ENCODE results near the gene CDK5RAP3.

GRCh38 chr17:47989159-47989558 is 18.2 kb downstream of the CDK5RAP3 start:
- no peak for TF ChIP-seq POLR2AphosphoS5 (IDR thresholded peaks at IDR 0.05; ENCODE audit: low read depth)
- TF ChIP-seq CREB1 (CRISPR knock-in tag; IDR thresholded peaks at IDR 0.05; ENCODE audit: low read depth), result no peak
- no peak for TF ChIP-seq CTCF (conservative IDR thresholded peaks at IDR 0.05; ENCODE audit: low read depth in 2 of 2)
- TF ChIP-seq EZH2phosphoT487 (IDR thresholded peaks at IDR 0.05; ENCODE audit: unreplicated experiment), result no peak
- no peak for TF ChIP-seq EZH2 (IDR thresholded peaks at IDR 0.05; ENCODE audit: low read depth, unreplicated experiment)
- TF ChIP-seq JUNB (IDR thresholded peaks at IDR 0.05; ENCODE audit: unreplicated experiment), result no peak
- TF ChIP-seq, protein P1, sequence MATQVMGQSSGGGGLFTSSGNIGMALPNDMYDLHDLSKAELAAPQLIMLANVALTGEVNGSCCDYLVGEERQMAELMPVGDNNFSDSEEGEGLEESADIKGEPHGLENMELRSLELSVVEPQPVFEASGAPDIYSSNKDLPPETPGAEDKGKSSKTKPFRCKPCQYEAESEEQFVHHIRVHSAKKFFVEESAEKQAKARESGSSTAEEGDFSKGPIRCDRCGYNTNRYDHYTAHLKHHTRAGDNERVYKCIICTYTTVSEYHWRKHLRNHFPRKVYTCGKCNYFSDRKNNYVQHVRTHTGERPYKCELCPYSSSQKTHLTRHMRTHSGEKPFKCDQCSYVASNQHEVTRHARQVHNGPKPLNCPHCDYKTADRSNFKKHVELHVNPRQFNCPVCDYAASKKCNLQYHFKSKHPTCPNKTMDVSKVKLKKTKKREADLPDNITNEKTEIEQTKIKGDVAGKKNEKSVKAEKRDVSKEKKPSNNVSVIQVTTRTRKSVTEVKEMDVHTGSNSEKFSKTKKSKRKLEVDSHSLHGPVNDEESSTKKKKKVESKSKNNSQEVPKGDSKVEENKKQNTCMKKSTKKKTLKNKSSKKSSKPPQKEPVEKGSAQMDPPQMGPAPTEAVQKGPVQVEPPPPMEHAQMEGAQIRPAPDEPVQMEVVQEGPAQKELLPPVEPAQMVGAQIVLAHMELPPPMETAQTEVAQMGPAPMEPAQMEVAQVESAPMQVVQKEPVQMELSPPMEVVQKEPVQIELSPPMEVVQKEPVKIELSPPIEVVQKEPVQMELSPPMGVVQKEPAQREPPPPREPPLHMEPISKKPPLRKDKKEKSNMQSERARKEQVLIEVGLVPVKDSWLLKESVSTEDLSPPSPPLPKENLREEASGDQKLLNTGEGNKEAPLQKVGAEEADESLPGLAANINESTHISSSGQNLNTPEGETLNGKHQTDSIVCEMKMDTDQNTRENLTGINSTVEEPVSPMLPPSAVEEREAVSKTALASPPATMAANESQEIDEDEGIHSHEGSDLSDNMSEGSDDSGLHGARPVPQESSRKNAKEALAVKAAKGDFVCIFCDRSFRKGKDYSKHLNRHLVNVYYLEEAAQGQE (IDR thresholded peaks at IDR 0.05; ENCODE audit: unreplicated experiment), result no peak
- no peak for TF ChIP-seq STAT1 (IDR thresholded peaks at IDR 0.05; ENCODE audit: unreplicated experiment)
- TF ChIP-seq, protein P2, sequence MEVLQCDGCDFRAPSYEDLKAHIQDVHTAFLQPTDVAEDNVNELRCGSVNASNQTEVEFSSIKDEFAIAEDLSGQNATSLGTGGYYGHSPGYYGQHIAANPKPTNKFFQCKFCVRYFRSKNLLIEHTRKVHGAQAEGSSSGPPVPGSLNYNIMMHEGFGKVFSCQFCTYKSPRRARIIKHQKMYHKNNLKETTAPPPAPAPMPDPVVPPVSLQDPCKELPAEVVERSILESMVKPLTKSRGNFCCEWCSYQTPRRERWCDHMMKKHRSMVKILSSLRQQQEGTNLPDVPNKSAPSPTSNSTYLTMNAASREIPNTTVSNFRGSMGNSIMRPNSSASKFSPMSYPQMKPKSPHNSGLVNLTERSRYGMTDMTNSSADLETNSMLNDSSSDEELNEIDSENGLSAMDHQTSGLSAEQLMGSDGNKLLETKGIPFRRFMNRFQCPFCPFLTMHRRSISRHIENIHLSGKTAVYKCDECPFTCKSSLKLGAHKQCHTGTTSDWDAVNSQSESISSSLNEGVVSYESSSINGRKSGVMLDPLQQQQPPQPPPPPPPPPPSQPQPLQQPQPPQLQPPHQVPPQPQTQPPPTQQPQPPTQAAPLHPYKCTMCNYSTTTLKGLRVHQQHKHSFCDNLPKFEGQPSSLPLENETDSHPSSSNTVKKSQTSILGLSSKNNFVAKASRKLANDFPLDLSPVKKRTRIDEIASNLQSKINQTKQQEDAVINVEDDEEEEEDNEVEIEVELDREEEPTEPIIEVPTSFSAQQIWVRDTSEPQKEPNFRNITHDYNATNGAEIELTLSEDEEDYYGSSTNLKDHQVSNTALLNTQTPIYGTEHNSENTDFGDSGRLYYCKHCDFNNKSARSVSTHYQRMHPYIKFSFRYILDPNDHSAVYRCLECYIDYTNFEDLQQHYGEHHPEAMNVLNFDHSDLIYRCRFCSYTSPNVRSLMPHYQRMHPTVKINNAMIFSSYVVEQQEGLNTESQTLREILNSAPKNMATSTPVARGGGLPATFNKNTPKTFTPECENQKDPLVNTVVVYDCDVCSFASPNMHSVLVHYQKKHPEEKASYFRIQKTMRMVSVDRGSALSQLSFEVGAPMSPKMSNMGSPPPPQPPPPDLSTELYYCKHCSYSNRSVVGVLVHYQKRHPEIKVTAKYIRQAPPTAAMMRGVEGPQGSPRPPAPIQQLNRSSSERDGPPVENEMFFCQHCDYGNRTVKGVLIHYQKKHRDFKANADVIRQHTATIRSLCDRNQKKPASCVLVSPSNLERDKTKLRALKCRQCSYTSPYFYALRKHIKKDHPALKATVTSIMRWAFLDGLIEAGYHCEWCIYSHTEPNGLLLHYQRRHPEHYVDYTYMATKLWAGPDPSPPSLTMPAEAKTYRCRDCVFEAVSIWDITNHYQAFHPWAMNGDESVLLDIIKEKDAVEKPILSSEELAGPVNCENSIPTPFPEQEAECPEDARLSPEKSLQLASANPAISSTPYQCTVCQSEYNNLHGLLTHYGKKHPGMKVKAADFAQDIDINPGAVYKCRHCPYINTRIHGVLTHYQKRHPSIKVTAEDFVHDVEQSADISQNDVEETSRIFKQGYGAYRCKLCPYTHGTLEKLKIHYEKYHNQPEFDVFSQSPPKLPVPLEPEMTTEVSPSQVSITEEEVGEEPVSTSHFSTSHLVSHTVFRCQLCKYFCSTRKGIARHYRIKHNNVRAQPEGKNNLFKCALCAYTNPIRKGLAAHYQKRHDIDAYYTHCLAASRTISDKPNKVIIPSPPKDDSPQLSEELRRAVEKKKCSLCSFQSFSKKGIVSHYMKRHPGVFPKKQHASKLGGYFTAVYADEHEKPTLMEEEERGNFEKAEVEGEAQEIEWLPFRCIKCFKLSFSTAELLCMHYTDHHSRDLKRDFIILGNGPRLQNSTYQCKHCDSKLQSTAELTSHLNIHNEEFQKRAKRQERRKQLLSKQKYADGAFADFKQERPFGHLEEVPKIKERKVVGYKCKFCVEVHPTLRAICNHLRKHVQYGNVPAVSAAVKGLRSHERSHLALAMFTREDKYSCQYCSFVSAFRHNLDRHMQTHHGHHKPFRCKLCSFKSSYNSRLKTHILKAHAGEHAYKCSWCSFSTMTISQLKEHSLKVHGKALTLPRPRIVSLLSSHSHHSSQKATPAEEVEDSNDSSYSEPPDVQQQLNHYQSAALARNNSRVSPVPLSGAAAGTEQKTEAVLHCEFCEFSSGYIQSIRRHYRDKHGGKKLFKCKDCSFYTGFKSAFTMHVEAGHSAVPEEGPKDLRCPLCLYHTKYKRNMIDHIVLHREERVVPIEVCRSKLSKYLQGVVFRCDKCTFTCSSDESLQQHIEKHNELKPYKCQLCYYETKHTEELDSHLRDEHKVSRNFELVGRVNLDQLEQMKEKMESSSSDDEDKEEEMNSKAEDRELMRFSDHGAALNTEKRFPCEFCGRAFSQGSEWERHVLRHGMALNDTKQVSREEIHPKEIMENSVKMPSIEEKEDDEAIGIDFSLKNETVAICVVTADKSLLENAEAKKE (CRISPR knock-in tag; IDR thresholded peaks at IDR 0.05), result no peak
- TF ChIP-seq, protein P3, sequence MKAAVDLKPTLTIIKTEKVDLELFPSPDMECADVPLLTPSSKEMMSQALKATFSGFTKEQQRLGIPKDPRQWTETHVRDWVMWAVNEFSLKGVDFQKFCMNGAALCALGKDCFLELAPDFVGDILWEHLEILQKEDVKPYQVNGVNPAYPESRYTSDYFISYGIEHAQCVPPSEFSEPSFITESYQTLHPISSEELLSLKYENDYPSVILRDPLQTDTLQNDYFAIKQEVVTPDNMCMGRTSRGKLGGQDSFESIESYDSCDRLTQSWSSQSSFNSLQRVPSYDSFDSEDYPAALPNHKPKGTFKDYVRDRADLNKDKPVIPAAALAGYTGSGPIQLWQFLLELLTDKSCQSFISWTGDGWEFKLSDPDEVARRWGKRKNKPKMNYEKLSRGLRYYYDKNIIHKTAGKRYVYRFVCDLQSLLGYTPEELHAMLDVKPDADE (IDR thresholded peaks at IDR 0.05), result no peak
- no peak for TF ChIP-seq ZNF114 (CRISPR knock-in tag; IDR thresholded peaks at IDR 0.05)
